ENCODE results near the gene PBX1.

GRCh38 chr1:164875518-164875917, 316.5 kb downstream of the PBX1 start:
- TF ChIP-seq CTCF (tag by site-specific recombination; IDR thresholded peaks at IDR 0.05): no peak
- TF ChIP-seq YY2 (tag by site-specific recombination; IDR thresholded peaks at IDR 0.05): no peak
- TF ChIP-seq ZNF785 (tag by site-specific recombination; IDR thresholded peaks at IDR 0.05): no peak
- TF ChIP-seq PRDM2 (tag by site-specific recombination; IDR thresholded peaks at IDR 0.05; ENCODE audit: borderline replicate concordance): no peak
- TF ChIP-seq GLIS1 (tag by site-specific recombination; IDR thresholded peaks at IDR 0.05): no peak
- TF ChIP-seq ZNF660 (tag by site-specific recombination; IDR thresholded peaks at IDR 0.05): no peak
